ENCODE data around the gene CHGA.

The CHGA gene

DNA sequence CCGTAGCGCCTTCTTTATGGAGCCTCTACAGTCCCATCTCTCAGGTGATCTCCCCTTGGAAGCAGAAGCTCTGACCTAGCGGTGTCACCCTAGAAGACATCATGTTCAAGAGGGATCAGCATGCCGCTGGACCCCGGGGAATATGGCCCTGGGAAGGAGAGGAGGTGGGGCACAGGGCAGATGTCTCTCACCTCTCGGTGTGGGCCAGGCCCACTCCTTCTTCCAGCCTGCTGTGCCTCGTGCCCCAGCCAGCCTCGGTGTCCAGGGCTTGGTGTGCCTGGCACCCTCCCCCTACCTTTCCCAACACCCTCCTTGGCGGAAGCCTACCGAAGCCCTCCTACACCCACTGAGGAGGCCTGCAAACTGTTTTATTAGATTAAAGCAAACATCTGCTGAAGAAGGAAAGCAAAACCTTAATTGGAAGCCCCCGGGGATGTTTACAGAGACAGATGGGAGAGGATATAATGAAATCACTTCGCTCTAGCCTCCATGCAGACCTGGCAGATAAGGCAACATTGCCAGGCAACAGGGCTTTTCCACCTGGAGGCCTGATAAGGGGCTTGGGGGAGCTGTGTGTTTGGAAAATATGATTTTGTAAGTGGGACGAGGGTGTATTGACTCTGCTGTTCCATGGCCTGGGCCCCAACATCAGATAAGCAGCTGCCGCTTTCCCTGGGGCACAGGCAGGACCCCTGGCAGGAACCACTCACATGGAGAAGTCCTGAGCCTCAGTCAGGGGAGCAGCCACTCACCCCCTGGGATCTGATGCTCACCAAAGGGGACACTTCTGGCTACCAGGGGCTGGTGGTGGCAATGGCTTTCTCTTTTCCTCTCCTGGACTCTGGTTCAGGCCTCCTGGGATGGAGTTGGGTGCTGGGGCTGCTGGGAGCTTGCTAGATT is 5.7 kb upstream of the CHGA start:
- TF ChIP-seq MYC (IDR thresholded peaks at IDR 0.05; ENCODE audit: low read depth, low read length) (no peak), POLR2A (IDR thresholded peaks at IDR 0.05; ENCODE audit: extremely low read depth, insufficient read length) (no peak)
- TF ChIP-seq, protein P1, sequence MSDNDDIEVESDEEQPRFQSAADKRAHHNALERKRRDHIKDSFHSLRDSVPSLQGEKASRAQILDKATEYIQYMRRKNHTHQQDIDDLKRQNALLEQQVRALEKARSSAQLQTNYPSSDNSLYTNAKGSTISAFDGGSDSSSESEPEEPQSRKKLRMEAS (IDR thresholded peaks at IDR 0.05; ENCODE audit: low read depth, low read length): no peak
- no peak overlapping the region for H3K4me3 ChIP-seq (ENCODE audit: low read depth, low read length)
- DNase-seq (ENCODE audit: low read depth): no peak

DNA sequence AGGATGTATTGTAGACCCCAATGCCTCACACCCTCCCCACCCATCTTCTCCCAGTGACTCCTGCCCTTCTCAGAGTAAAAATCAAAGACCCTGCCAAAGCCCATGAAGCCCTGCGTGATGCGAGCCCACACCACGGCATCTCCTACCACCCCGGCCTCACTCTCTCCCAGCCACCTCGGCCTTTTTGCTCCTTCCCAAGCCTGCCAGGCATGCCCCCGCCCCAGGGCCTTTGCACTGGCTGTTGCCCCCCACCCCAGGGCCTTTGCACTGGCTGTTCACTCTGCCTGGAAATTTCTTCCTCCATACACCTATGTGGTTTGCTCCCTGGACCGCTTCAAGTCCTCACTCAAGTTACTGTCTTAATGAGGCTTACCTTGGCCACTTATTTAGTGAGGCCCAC is 5.0 kb upstream of the CHGA start:
- TF ChIP-seq, protein P1 (IDR thresholded peaks at IDR 0.05; ENCODE audit: low read depth, low read length): no peak
- TF ChIP-seq CTCF (IDR thresholded peaks at IDR 0.05; ENCODE audit: low read depth, low read length) (no peak), POLR2A (IDR thresholded peaks at IDR 0.05; ENCODE audit: extremely low read depth, insufficient read length) (no peak), MYC (IDR thresholded peaks at IDR 0.05; ENCODE audit: low read depth, low read length) (no peak)
- H3K4me3 ChIP-seq (ENCODE audit: low read depth, low read length): no peak overlapping the region
- DNase-seq (ENCODE audit: low read depth): no peak

DNA sequence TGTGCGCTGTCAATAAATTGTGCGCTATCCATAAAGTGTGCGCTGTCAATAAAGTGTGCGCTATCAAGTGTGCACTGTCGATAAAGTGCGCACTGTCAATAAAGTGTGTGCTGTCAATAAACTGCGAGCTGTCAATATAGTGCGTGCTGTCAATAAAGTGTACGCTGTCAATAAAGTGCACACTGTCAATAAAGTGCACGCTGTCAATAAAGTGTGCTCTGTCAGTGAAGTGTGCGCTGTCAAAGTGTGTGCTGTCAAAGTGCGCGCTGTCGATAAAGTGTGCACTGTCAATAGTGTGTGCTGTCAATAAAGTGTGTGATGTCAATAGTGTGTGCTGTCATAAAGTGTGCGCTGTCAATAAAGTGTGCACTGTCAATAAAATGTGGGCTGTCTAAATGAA is 2.9 kb upstream of the CHGA start:
- TF ChIP-seq, protein P1 (IDR thresholded peaks at IDR 0.05; ENCODE audit: low read depth, low read length): no peak
- TF ChIP-seq MYC (IDR thresholded peaks at IDR 0.05; ENCODE audit: low read depth, low read length) (no peak), CTCF (IDR thresholded peaks at IDR 0.05; ENCODE audit: low read depth, low read length) (no peak), POLR2A (IDR thresholded peaks at IDR 0.05; ENCODE audit: extremely low read depth, insufficient read length) (no peak)
- H3K4me3 ChIP-seq (ENCODE audit: low read depth, low read length): no peak overlapping the region
- DNase-seq (ENCODE audit: low read depth): no peak

DNA sequence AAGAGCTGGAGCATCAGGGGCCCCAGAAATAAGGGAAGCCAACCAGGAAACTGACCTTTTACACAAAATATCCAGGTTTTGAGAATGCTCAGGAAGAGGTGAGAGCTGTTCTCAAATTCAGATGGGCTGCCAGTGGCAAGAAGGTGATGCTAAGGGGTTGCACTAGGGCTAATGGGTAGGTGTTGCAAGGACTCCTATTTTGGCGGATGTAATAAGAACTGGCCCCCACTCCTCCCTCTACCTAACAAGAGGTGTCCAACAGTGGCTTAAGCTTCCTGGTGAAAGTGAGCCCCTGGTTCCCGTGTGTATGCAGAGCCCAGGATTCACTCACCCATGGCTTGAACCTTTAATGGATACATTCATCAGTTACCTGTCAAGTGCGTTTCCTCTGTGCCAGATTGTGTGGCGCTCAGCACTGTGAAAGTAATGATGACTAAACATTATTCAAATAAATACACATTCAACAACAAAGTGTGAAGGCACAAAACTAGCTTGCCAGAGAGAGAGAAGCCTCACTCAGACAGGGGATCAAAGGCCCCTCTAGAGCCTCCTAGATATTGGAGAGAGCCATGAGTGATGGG is 705 bp upstream of the CHGA start:
- no peak for DNase-seq (ENCODE audit: low read depth)

DNA sequence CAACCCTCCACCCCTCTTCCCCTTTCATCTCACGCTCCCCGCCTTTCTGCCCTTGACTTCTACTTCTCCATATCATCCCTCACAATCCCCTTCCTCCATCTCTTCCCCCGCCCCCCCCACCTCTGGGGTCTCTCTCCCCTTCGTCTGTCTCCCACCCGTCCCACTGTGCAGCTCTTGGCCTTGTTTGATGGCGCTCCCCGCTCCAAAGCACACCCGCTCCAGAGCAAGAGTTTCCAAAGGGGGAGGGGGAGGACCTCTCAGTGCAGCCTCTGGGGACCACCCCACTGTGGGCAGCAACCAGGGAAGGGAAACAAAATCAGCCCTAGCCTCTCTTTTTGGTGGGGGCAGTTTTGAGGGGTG is 774 bp downstream of the CHGA start:
- no peak overlapping the region for H3K4me3 ChIP-seq (ENCODE audit: low read depth, low read length)
- DNase-seq (ENCODE audit: low read depth): no peak
- TF ChIP-seq POLR2A (IDR thresholded peaks at IDR 0.05; ENCODE audit: extremely low read depth, insufficient read length) (no peak), MYC (IDR thresholded peaks at IDR 0.05; ENCODE audit: low read depth, low read length) (no peak), CTCF (IDR thresholded peaks at IDR 0.05; ENCODE audit: low read depth, low read length) (no peak)
- TF ChIP-seq, protein P1 (IDR thresholded peaks at IDR 0.05; ENCODE audit: low read depth, low read length): no peak

More for the DNA sequence above, 705 bp upstream of the CHGA start:
- no peak overlapping the region for H3K4me3 ChIP-seq (ENCODE audit: low read depth, low read length)
- TF ChIP-seq POLR2A (IDR thresholded peaks at IDR 0.05; ENCODE audit: extremely low read depth, insufficient read length) (no peak), CTCF (IDR thresholded peaks at IDR 0.05; ENCODE audit: low read depth, low read length) (no peak), MYC (IDR thresholded peaks at IDR 0.05; ENCODE audit: low read depth, low read length) (no peak)
- TF ChIP-seq, protein P1 (IDR thresholded peaks at IDR 0.05; ENCODE audit: low read depth, low read length): no peak

- no peak for DNase-seq (ENCODE audit: low read depth)
- no peak overlapping the region for H3K4me3 ChIP-seq (ENCODE audit: low read depth, low read length)
- TF ChIP-seq, protein P1 (IDR thresholded peaks at IDR 0.05; ENCODE audit: low read depth, low read length): no peak
- no peak for TF ChIP-seq POLR2A (IDR thresholded peaks at IDR 0.05; ENCODE audit: extremely low read depth, insufficient read length)
- TF ChIP-seq MYC (IDR thresholded peaks at IDR 0.05; ENCODE audit: low read depth, low read length): no peak
- TF ChIP-seq CTCF (IDR thresholded peaks at IDR 0.05; ENCODE audit: low read depth, low read length): no peak
Observed at GRCh38 chr14:92924247-92924646, 1.3 kb downstream of the CHGA start.
